HUES48 (cell line): Measurements from ENCODE around the gene SARS1.

ENCODE experiments used
- H3K27ac ChIP-seq: one replicate; pipeline ENCODE4 v1.7.0; 2013; ENCODE audit warnings: low read depth, low read length, inconsistent platforms
- H3K27me3 ChIP-seq: 2 replicates; pipeline ENCODE4 v1.6.1; 2013; ENCODE audit warnings: mild to moderate bottlenecking, low read length; ENCODE audit not compliant: control insufficient read depth, insufficient read depth
- H3K36me3 ChIP-seq: 2 replicates; pipeline ENCODE4 v1.6.1; 2013; ENCODE audit warnings: low read length; ENCODE audit not compliant: control insufficient read depth, insufficient read depth
- H3K4me1 ChIP-seq: 2 replicates; pipeline ENCODE4 v1.6.1; 2013; ENCODE audit warnings: mild to moderate bottlenecking, low read length; ENCODE audit not compliant: control insufficient read depth, insufficient read depth
- H3K4me3 ChIP-seq: 2 replicates; pipeline ENCODE4 v1.5.1; 2013; ENCODE audit warnings: mild to moderate bottlenecking, low read depth, low read length
- H3K9ac ChIP-seq: 2 replicates; pipeline ENCODE4 v1.6.1; 2013; ENCODE audit warnings: mild to moderate bottlenecking, low read depth, low read length, moderate library complexity
- H3K9me3 ChIP-seq: 2 replicates; pipeline ENCODE4 v1.6.1; 2013; ENCODE audit warnings: low read length; ENCODE audit not compliant: control insufficient read depth, insufficient read depth

Gene SARS1

GRCh38 chr1:109256971-109257681, 43.4 kb downstream of the SARS1 start:
- Histone ChIP-seq H3K4me1 (peaks cover 25% of the 10 kb centered on the region), H3K4me3 (no peak overlapping the region), H3K27me3 (no peaks in the 10 kb centered on the region), H3K27ac (no peak overlapping the region), H3K9ac (no peak overlapping the region), H3K9me3 (no peaks in the 10 kb centered on the region), H3K36me3 (peaks cover 23% of the 10 kb centered on the region)

- Histone ChIP-seq H3K27ac (no peak overlapping the region), H3K27me3 (no peaks in the 10 kb centered on the region), H3K9ac (no peak overlapping the region), H3K36me3 (peaks cover 18% of the 10 kb centered on the region), H3K4me3 (no peak overlapping the region), H3K4me1 (peaks cover 25% of the 10 kb centered on the region), H3K9me3 (no peaks in the 10 kb centered on the region)
These were observed 44.1 kb downstream of the SARS1 start for GRCh38 chr1:109257682-109258421.

GRCh38 chr1:109258481-109259466, 45.1 kb downstream of the SARS1 start:
- Histone ChIP-seq H3K27me3 (no peaks in the 10 kb centered on the region), H3K4me1 (peaks cover 25% of the 10 kb centered on the region), H3K9ac (no peak overlapping the region), H3K9me3 (no peaks in the 10 kb centered on the region), H3K36me3 (peaks cover 18% of the 10 kb centered on the region), H3K4me3 (no peak overlapping the region), H3K27ac (no peak overlapping the region)

GRCh38 chr1:109259674-109260557, 46.2 kb downstream of the SARS1 start:
- Histone ChIP-seq H3K4me3 (no peak overlapping the region), H3K4me1 (peaks cover 15% of the 10 kb centered on the region), H3K9me3 (no peaks in the 10 kb centered on the region), H3K27me3 (no peaks in the 10 kb centered on the region), H3K27ac (peak overlapping the region; percentile 39), H3K36me3 (peaks cover 25% of the 10 kb centered on the region), H3K9ac (no peak overlapping the region)

GRCh38 chr1:109261006-109261405, 47.3 kb downstream of the SARS1 start:
- H3K9me3 ChIP-seq, result no peaks in the 10 kb centered on the region
- peaks cover 7% of the 10 kb centered on the region for H3K4me1 ChIP-seq
- H3K27me3 ChIP-seq, result no peaks in the 10 kb centered on the region
- H3K4me3 ChIP-seq, result no peak overlapping the region
- no peak overlapping the region for H3K9ac ChIP-seq
- peaks cover 36% of the 10 kb centered on the region for H3K36me3 ChIP-seq
- no peak overlapping the region for H3K27ac ChIP-seq

- Histone ChIP-seq H3K4me1 (peaks cover 7% of the 10 kb centered on the region), H3K9me3 (no peaks in the 10 kb centered on the region), H3K36me3 (peaks cover 39% of the 10 kb centered on the region), H3K9ac (no peak overlapping the region), H3K27me3 (no peaks in the 10 kb centered on the region), H3K27ac (no peak overlapping the region), H3K4me3 (no peak overlapping the region)
These were observed 47.9 kb downstream of the SARS1 start for GRCh38 chr1:109261578-109261977.

GRCh38 chr1:109262231-109263055, 48.7 kb downstream of the SARS1 start:
- Histone ChIP-seq H3K9ac (no peak overlapping the region), H3K27me3 (no peaks in the 10 kb centered on the region), H3K9me3 (no peaks in the 10 kb centered on the region), H3K4me1 (peaks cover 7% of the 10 kb centered on the region), H3K4me3 (no peak overlapping the region), H3K36me3 (peaks cover 44% of the 10 kb centered on the region), H3K27ac (no peak overlapping the region)

GRCh38 chr1:109263234-109263596, 49.5 kb downstream of the SARS1 start:
- Histone ChIP-seq H3K27me3 (no peaks in the 10 kb centered on the region), H3K36me3 (peaks cover 52% of the 10 kb centered on the region), H3K9ac (no peak overlapping the region; the same call in 1 of the 2 replicates), H3K4me1 (peaks cover 7% of the 10 kb centered on the region), H3K4me3 (no peak overlapping the region), H3K27ac (no peak overlapping the region), H3K9me3 (no peaks in the 10 kb centered on the region)

GRCh38 chr1:109263597-109264378, 50.1 kb downstream of the SARS1 start:
- Histone ChIP-seq H3K27ac (no peak overlapping the region), H3K27me3 (no peaks in the 10 kb centered on the region), H3K9ac (no peak overlapping the region), H3K4me1 (peaks cover 7% of the 10 kb centered on the region), H3K4me3 (no peak overlapping the region), H3K36me3 (peaks cover 57% of the 10 kb centered on the region), H3K9me3 (no peaks in the 10 kb centered on the region)
